Loucy (cell line): ENCODE results near the gene ZNF507.

Experiments
- EZH2phosphoT487 ChIP-seq: fragments of 200-600 bp; IDR thresholded peaks from 2 replicates; pipeline ENCODE4 v1.6.1; 2018; ENCODE audit warnings: antibody characterized with exemption, mild to moderate bottlenecking, moderate library complexity, borderline replicate concordance
- TF ChIP-seq, protein P1 (sequence below): fragments of 200-600 bp; sonication (generic); conservative IDR thresholded peaks from 2 replicates; pipeline ENCODE4 v1.5.1; 2014; ENCODE audit warnings: mild to moderate bottlenecking, antibody characterized with exemption, low read length

DNA sequence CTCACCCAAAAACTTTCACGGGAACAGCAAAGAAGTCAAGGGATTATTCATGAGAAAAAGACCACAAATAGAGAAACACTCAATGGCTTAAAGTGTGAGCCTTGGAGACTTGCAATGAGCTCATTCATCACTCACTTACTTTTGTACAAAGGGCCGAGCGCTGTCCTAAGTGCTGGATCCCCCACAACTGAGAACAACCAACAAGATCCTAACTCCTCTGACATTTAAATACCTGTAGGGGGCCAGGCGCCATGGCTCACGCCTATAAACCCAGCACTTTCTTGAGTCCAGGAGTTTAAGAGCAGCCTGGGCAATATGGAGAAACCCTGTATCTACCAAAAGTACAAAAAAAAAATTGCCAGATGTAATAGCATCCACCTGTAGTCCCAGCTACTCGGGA is 29.4 kb upstream of the ZNF507 start:
- TF ChIP-seq, protein P1, sequence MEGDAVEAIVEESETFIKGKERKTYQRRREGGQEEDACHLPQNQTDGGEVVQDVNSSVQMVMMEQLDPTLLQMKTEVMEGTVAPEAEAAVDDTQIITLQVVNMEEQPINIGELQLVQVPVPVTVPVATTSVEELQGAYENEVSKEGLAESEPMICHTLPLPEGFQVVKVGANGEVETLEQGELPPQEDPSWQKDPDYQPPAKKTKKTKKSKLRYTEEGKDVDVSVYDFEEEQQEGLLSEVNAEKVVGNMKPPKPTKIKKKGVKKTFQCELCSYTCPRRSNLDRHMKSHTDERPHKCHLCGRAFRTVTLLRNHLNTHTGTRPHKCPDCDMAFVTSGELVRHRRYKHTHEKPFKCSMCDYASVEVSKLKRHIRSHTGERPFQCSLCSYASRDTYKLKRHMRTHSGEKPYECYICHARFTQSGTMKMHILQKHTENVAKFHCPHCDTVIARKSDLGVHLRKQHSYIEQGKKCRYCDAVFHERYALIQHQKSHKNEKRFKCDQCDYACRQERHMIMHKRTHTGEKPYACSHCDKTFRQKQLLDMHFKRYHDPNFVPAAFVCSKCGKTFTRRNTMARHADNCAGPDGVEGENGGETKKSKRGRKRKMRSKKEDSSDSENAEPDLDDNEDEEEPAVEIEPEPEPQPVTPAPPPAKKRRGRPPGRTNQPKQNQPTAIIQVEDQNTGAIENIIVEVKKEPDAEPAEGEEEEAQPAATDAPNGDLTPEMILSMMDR = no peak
- TF ChIP-seq EZH2phosphoT487 = no peak
